PFSK-1 (cell line): ENCODE data around the gene GNAZ.

Experiments used
- FOXP2 ChIP-seq: optimal IDR thresholded peaks from 2 replicates; pipeline ENCODE3; 2011; ENCODE audit warnings: borderline replicate concordance, control low read depth, inconsistent platforms; ENCODE audit not compliant: insufficient read depth; ENCODE audit errors: extremely low read length, extremely low read depth
- POLR2AphosphoS5 ChIP-seq: IDR thresholded peaks from 2 replicates; pipeline ENCODE4 v1.6.1; 2012; ENCODE audit warnings: low read depth, mild to moderate bottlenecking, control low read depth, low read length, moderate library complexity
- REST ChIP-seq, 2 experiments: IDR thresholded peaks; 2 replicates each; pipeline versions ENCODE4 v1.6.1 to v1.8.0; 2011 to 2012; ENCODE audit warnings: low read depth in 2 of 2, low read length in 2 of 2, control low read depth in 1 of 2, inconsistent platforms in 1 of 2, mild to moderate bottlenecking in 1 of 2, moderate library complexity in 1 of 2; ENCODE audit not compliant: insufficient read depth in 1 of 2
- SIN3A ChIP-seq: IDR thresholded peaks from 2 replicates; pipeline ENCODE4 v1.6.1; 2012; ENCODE audit warnings: mild to moderate bottlenecking, low read length, moderate library complexity, borderline replicate concordance; ENCODE audit not compliant: insufficient read depth
- TAF1 ChIP-seq: IDR thresholded peaks from 2 replicates; pipeline ENCODE4 v1.6.1; 2012; ENCODE audit warnings: low read length, control low read depth, borderline replicate concordance; ENCODE audit not compliant: insufficient read depth

The GNAZ gene

DNA sequence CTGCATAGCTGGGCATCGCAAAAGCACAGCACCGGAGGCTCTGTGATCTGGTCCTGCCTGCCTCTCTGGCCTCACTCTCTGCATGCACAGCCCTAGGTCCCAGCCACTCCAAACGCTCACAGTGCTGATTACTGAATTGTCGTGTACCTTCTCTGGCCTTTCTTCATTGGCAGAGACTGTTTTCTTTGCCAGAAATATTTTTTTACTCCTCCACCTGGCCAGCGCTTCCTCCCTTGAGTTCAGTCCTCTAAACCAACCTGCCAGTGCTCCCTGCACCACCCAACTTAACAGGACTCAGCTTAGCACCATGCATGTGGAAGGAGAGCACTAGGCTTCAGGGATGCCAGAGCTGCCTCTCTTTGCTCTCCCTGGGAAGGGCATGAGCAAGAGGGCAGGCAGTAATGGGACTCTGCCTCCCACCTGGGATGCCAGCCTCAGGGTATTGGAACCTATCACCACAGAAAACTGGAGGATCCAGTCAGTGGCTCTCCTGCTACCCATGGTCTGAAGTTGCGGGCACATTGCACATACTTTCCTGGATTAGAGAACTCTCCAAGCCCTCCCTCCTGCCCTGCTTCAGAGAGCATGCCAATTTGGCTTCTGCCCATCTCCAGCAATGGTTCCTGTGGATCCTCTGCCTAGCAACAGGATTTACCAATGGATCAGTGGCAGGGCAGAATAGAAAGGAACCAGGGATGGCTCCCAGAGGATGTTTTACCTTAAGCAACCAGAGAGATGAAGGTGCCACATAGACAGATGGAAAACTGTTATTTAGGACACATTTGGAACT lies 37.0 kb upstream of the GNAZ start:
- TF ChIP-seq FOXP2 (no peak), POLR2AphosphoS5 (no peak)

DNA sequence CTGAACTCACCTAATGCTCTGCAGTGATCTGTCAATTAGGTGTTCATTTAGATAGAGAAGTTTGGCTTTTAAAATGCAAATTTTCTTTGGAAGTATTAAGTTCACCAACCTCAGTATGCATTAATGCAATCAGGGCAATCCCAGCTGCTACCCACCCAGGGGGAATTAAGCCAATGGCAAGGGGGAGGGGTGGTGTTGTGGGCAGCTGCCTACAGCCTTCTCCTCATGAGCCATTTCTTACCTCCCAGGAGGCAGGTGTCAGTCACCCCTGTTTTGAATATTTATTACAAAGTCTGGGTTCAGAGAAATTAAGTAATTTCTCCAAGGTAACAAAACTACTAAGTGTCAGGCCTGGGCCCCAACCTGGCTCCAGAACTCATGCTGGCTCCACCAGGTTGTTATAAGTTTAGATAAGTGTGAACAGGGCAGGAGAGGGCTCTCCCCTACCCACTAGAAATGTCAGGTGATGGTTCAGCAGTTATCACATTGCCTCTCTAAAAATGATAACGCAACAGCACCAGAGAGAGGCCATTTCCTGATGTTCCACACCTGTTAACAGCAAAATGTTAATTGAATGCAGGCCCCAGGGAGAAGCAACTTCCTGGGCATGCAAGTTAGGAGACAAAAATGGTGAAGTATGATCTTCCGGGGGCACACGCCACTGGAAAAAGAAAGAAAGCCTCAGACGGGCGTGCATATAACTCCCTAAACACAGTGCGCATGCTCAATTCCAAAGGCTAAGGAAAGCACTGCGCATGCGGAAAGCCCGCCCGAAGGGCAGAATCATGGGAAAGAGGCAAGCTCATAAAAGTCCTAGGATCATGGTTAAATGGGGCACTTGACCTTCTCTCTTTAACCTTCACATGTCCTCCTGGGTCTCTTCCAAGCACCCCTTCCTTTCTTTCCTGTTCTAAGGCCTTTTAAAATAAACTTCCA lies 35.4 kb upstream of the GNAZ start:
- TF ChIP-seq POLR2AphosphoS5 (no peak), FOXP2 (no peak), SIN3A (no peak), REST (IDR thresholded peaks at IDR 0.05; ENCODE audit: insufficient read depth in 1 of 2, low read depth in 2 of 2, low read length in 2 of 2) (no peak), TAF1 (no peak)

- TF ChIP-seq TAF1 (no peak), REST (IDR thresholded peaks at IDR 0.05; ENCODE audit: insufficient read depth in 1 of 2, low read depth in 2 of 2, low read length in 2 of 2) (no peak), FOXP2 (no peak), SIN3A (no peak), POLR2AphosphoS5 (no peak)
Observed at GRCh38 chr22:23035557-23036277, 34.6 kb upstream of the GNAZ start.

GRCh38 chr22:23036684-23037428 lies 33.5 kb upstream of the GNAZ start:
- TF ChIP-seq POLR2AphosphoS5 (no peak), SIN3A (no peak), FOXP2 (no peak), TAF1 (no peak), REST (IDR thresholded peaks at IDR 0.05; ENCODE audit: insufficient read depth in 1 of 2, low read depth in 2 of 2, low read length in 2 of 2) (no peak)
